Peyer's patch (tissue), 4 donors: Measurements from ENCODE around the gene C6.

Experiments used
- POLR2A ChIP-seq, 2 donors: fragments of 450-650 bp; IDR thresholded peaks; one replicate each; pipeline ENCODE4 v1.5.1; 2017; ENCODE audit warnings: antibody characterized with exemption in 2 of 2, mild to moderate bottlenecking in 2 of 2, moderate library complexity in 2 of 2
- TF ChIP-seq, protein P1 (sequence below), 6 experiments: fragments of 450-650 bp in 4 of 6; fragments of 200-600 bp in 2 of 6; sonication (generic) in 1 of 6; IDR thresholded peaks; one replicate each; pipeline ENCODE4 v1.5.1; 2017 to 2019; ENCODE audit warnings: antibody characterized with exemption in 6 of 6, mild to moderate bottlenecking in 3 of 6, moderate library complexity in 1 of 6

DNA sequence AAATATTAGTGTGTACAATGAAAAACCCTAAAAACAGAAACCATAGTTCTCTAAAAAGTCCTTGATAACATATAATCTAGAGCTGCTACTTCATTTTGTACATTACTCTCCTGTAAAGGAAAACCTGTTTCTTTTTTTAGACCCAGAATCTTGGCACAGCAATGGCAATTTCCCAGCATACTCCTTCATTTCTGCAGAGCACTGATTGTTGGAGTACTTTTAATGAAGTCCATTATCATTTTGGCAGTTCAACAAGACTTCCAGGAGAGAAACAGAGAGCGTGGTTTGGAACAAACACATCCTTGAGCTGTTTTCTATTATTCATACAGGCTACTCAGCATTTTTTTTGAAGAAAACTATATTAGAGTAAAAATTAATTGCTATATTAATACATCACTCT, 119.5 kb downstream of the C6 start:
- no peak for TF ChIP-seq POLR2A (IDR thresholded peaks at IDR 0.05)
- TF ChIP-seq, protein P1, sequence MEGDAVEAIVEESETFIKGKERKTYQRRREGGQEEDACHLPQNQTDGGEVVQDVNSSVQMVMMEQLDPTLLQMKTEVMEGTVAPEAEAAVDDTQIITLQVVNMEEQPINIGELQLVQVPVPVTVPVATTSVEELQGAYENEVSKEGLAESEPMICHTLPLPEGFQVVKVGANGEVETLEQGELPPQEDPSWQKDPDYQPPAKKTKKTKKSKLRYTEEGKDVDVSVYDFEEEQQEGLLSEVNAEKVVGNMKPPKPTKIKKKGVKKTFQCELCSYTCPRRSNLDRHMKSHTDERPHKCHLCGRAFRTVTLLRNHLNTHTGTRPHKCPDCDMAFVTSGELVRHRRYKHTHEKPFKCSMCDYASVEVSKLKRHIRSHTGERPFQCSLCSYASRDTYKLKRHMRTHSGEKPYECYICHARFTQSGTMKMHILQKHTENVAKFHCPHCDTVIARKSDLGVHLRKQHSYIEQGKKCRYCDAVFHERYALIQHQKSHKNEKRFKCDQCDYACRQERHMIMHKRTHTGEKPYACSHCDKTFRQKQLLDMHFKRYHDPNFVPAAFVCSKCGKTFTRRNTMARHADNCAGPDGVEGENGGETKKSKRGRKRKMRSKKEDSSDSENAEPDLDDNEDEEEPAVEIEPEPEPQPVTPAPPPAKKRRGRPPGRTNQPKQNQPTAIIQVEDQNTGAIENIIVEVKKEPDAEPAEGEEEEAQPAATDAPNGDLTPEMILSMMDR (IDR thresholded peaks at IDR 0.05): no peak
